T-cell (primary cell): Measurements from ENCODE around the gene ST6GAL1. TPM values are rescaled to one million over a fixed set of nuclear protein-coding genes. Genes with fewer than 3 reads are reported as not detected.
A peak's percentile ranks its signal among the peaks of the same experiment; 100 is the strongest.

Experiments
- ATAC-seq, 4 experiments: fragments of 200-7000 bp in 3 of 4; fragments of 150-1000 bp in 1 of 4; cut with Tn5 transposase; replicated peaks in 1 of 4; 1 replicate in 3 of 4; 2 replicates in 1 of 4; pipeline ENCODE4 v1.10.0; 2021; ENCODE audit warnings: moderate library complexity in 3 of 4, mild to moderate bottlenecking in 2 of 4, moderate number of reproducible peaks in 1 of 4
- CTCF ChIA-PET, 2 donors: fragments of 300-600 bp; sonication (Branson Sonifier 250); formaldehyde crosslinking; loops; one replicate each; lab custom pipeline; 2022; ENCODE audit warnings: antibody characterized with exemption in 2 of 2; lab: Charles Lee
- POLR2A ChIA-PET, 2 donors: fragments of 300-600 bp; sonication (Branson Sonifier 250); formaldehyde crosslinking; loops; one replicate each; lab custom pipeline; 2022; ENCODE audit warnings: antibody characterized with exemption in 2 of 2; lab: Charles Lee
- DNase-seq, 35 experiments: peaks; one replicate each; pipeline versions ENCODE4 v3.0.0 to v3.0.0-alpha.2; 2013 to 2023
- H3K27ac ChIP-seq: one replicate; pipeline ENCODE4 v1.5.1; 2013; ENCODE audit warnings: low read length
- H3K27me3 ChIP-seq, 2 experiments: replicated peaks in 1 of 2; 1 replicate in 1 of 2; 2 replicates in 1 of 2; pipeline versions ENCODE4 v1.6.1 to v1.7.0; 2013; ENCODE audit warnings: low read length in 1 of 2, mixed read lengths in 1 of 2; ENCODE audit not compliant: control insufficient read depth in 2 of 2, insufficient read depth in 2 of 2; ENCODE audit errors: extremely low read depth in 1 of 2
- H3K36me3 ChIP-seq, 2 donors: 1 replicate in 1 of 2; 2 replicates in 1 of 2; pipeline versions ENCODE4 v1.6.1 to v1.7.0; 2013; ENCODE audit warnings: low read length in 1 of 2; ENCODE audit not compliant: control insufficient read depth in 2 of 2, insufficient read depth in 1 of 2; ENCODE audit errors: extremely low read depth in 1 of 2
- H3K4me1 ChIP-seq, 2 experiments: 1 replicate in 1 of 2; 2 replicates in 1 of 2; pipeline versions ENCODE4 v1.6.1 to v1.7.0; 2013; ENCODE audit warnings: low read length in 2 of 2, mixed read lengths in 1 of 2; ENCODE audit not compliant: insufficient read depth in 2 of 2, control insufficient read depth in 1 of 2; ENCODE audit errors: extremely low read depth in 1 of 2
- H3K4me3 ChIP-seq, 2 donors: 1 replicate in 1 of 2; 2 replicates in 1 of 2; pipeline versions ENCODE4 v1.5.1 to v1.7.0; 2013; ENCODE audit warnings: mild to moderate bottlenecking in 2 of 2, low read length in 1 of 2, moderate library complexity in 1 of 2; ENCODE audit not compliant: control insufficient read depth in 1 of 2; ENCODE audit errors: extremely low read depth in 1 of 2
- H3K9me3 ChIP-seq: 2 replicates; pipeline ENCODE4 v1.7.0; 2013
- H3K27ac Mint-ChIP-seq, 2 donors: one replicate each; pipeline ENCODE4 v1.8.0; 2020 to 2021; ENCODE audit warnings: mild to moderate bottlenecking in 2 of 2, mixed read lengths in 2 of 2
- H3K27me3 Mint-ChIP-seq, 2 donors: one replicate each; pipeline ENCODE4 v1.8.0; 2021 to 2022; ENCODE audit warnings: mixed read lengths in 2 of 2
- H3K36me3 Mint-ChIP-seq: one replicate; pipeline ENCODE4 v1.8.0; 2021; ENCODE audit warnings: mixed read lengths
- H3K4me1 Mint-ChIP-seq, 3 donors: one replicate each; pipeline ENCODE4 v1.8.0; 2020 to 2022; ENCODE audit warnings: mixed read lengths in 3 of 3, mild to moderate bottlenecking in 1 of 3
- H3K4me3 Mint-ChIP-seq, 3 donors: one replicate each; pipeline ENCODE4 v1.8.0; 2020 to 2022; ENCODE audit warnings: mild to moderate bottlenecking in 3 of 3, mixed read lengths in 3 of 3, moderate library complexity in 3 of 3
- H3K9me3 Mint-ChIP-seq, 3 donors: one replicate each; pipeline ENCODE4 v1.8.0; 2020 to 2022; ENCODE audit warnings: mixed read lengths in 3 of 3
- WGBS: methylation state at CpG from one replicate; pipeline ENCODE4 v1.1.5; 2013; ENCODE audit warnings: missing lambda C conversion rate; ENCODE audit not compliant: insufficient coverage; 5-methylcytosine and 5-hydroxymethylcytosine counted together
- total RNA-seq, 35 experiments: library from RNA in 6 of 35; stranded (reverse) in 6 of 35; fragments of 120-200 nt in 1 of 35; gene quantifications; one replicate each; pipeline versions ENCODE4 v1.2.1 to v1.2.4 and lab custom pipeline; 2013 to 2026

The ST6GAL1 gene
- total RNA-seq, 5 donors from 2014 or later (not counting 1 experiment from before 2014, with no cell fraction given), result 148 to 237 (median 212) TPM

- ChIA-PET CTCF (interaction anchor here in 1 of 2 donors (0.5 to 1.6 kb wide), 4 partner anchors 9 to 45 kb away, joined by 3 to 6 read pairs (median 4); no protein-coding TSS in a partner anchor), POLR2A (interaction anchor here in 1 of 2 donors (0.6 kb wide), 1 partner anchor 31 kb away, joined by 3 read pairs; no protein-coding TSS in a partner anchor)
- H3K4me3 Mint-ChIP-seq, result no peak overlapping the region
- no peak for DNase-seq
- no CpG with 5 or more reads among the region's 3 CpGs for WGBS
- H3K4me1 Mint-ChIP-seq, result peaks cover 18 to 29% (median 28%) of the 10 kb centered on the region in 3 donors
- no peaks in the 10 kb centered on the region for H3K27me3 Mint-ChIP-seq
- Histone ChIP-seq H3K9me3 (no peaks in the 10 kb centered on the region), H3K4me3 (no peak overlapping the region), H3K4me1 (peaks cover 9 to 14% of the 10 kb centered on the region in 2 experiments), H3K36me3 (no peaks in the 10 kb centered on the region), H3K27ac (no peak overlapping the region), H3K27me3 (no peaks in the 10 kb centered on the region)
- no peak for ATAC-seq
- H3K27ac Mint-ChIP-seq, result no peak overlapping the region
- H3K36me3 Mint-ChIP-seq, result no peaks in the 10 kb centered on the region
- no peaks in the 10 kb centered on the region for H3K9me3 Mint-ChIP-seq
Observed at GRCh38 chr3:187105700-187106099, 175.4 kb downstream of the ST6GAL1 start.

GRCh38 chr3:187107989-187108388, 177.7 kb downstream of the ST6GAL1 start:
- WGBS, result 92% methylated on average over 2 of the region's 3 CpGs
- Histone ChIP-seq H3K27me3 (no peaks in the 10 kb centered on the region), H3K36me3 (no peaks in the 10 kb centered on the region), H3K27ac (no peak overlapping the region), H3K4me3 (no peak overlapping the region), H3K4me1 (peaks cover 0 to 3% of the 10 kb centered on the region in 2 experiments), H3K9me3 (no peaks in the 10 kb centered on the region)
- no peak for DNase-seq
- no peak overlapping the region for H3K4me3 Mint-ChIP-seq
- H3K27ac Mint-ChIP-seq, result no peak overlapping the region
- POLR2A ChIA-PET, result no interaction called here
- no peaks in the 10 kb centered on the region for H3K27me3 Mint-ChIP-seq
- no peaks in the 10 kb centered on the region for H3K36me3 Mint-ChIP-seq
- no peaks in the 10 kb centered on the region for H3K9me3 Mint-ChIP-seq
- no peak for ATAC-seq
- H3K4me1 Mint-ChIP-seq, result peaks cover 7 to 11% (median 11%) of the 10 kb centered on the region in 3 donors
- CTCF ChIA-PET, result interaction anchor here (0.6 to 1.8 kb wide), 3 partner anchors 41 to 57 kb away, joined by 5 to 7 read pairs (median 6); no protein-coding TSS in a partner anchor

GRCh38 chr3:187110156-187110555, 179.8 kb downstream of the ST6GAL1 start:
- Mint-ChIP-seq H3K27ac (no peak overlapping the region), H3K27me3 (no peaks in the 10 kb centered on the region), H3K4me3 (no peak overlapping the region), H3K4me1 (peaks cover 6 to 9% (median 8%) of the 10 kb centered on the region in 3 donors), H3K36me3 (no peaks in the 10 kb centered on the region), H3K9me3 (no peaks in the 10 kb centered on the region)
- DNase-seq (no peak), ATAC-seq (no peak)
- ChIA-PET POLR2A (no interaction called here), CTCF (interaction anchor here (0.5 to 1.7 kb wide), 5 partner anchors 16 to 270 kb away, joined by 3 to 8 read pairs (median 3); no protein-coding TSS in a partner anchor)
- Histone ChIP-seq H3K9me3 (no peaks in the 10 kb centered on the region), H3K27me3 (no peaks in the 10 kb centered on the region), H3K4me3 (no peak overlapping the region), H3K27ac (no peak overlapping the region), H3K4me1 (peaks cover 0 to 4% of the 10 kb centered on the region in 2 experiments), H3K36me3 (no peaks in the 10 kb centered on the region)
- WGBS, result 57% methylated on average over 1 of the region's 1 CpG

GRCh38 chr3:187112934-187113793, 182.8 kb downstream of the ST6GAL1 start:
- ChIA-PET CTCF (interaction anchor here (0.5 to 5.4 kb wide), 47 partner anchors 8 to 1299 kb away, joined by 3 to 186 read pairs (median 5); partner anchors contain the start of gene RPL39L (in 2 of the 2)), POLR2A (interaction anchor here (0.7 to 1.1 kb wide), 2 partner anchors 16 to 76 kb away, joined by 3 read pairs; no protein-coding TSS in a partner anchor)
- Mint-ChIP-seq H3K27me3 (no peaks in the 10 kb centered on the region), H3K36me3 (no peaks in the 10 kb centered on the region), H3K27ac (no peak overlapping the region), H3K9me3 (no peaks in the 10 kb centered on the region), H3K4me3 (no peak overlapping the region), H3K4me1 (peaks cover 6 to 9% (median 6%) of the 10 kb centered on the region in 3 donors)
- WGBS, result 0% methylated on average over 1 of the region's 2 CpGs
- no peak overlapping the region for H3K4me3 ChIP-seq
- DNase-seq (peak in 2 of 35 experiments; percentile 31 to 71), ATAC-seq (peak in 3 of 4 experiments; percentile 52 to 64 (median 58))
- no peak overlapping the region for H3K27ac ChIP-seq
- no peaks in the 10 kb centered on the region for H3K27me3 ChIP-seq
- H3K4me1 ChIP-seq, result peaks cover 0 to 4% of the 10 kb centered on the region in 2 experiments
- no peaks in the 10 kb centered on the region for H3K36me3 ChIP-seq
- no peaks in the 10 kb centered on the region for H3K9me3 ChIP-seq

GRCh38 chr3:187114511-187114910, 184.2 kb downstream of the ST6GAL1 start:
- no peak overlapping the region for H3K27ac Mint-ChIP-seq
- no peak overlapping the region for H3K4me3 Mint-ChIP-seq
- H3K4me1 Mint-ChIP-seq, result peaks cover 6 to 9% (median 6%) of the 10 kb centered on the region in 3 donors
- Histone ChIP-seq H3K9me3 (no peaks in the 10 kb centered on the region), H3K4me1 (peaks cover 0 to 4% of the 10 kb centered on the region in 2 experiments), H3K27ac (no peak overlapping the region), H3K36me3 (no peaks in the 10 kb centered on the region), H3K4me3 (no peak overlapping the region), H3K27me3 (no peaks in the 10 kb centered on the region)
- no peak for ATAC-seq
- H3K36me3 Mint-ChIP-seq, result no peaks in the 10 kb centered on the region
- H3K9me3 Mint-ChIP-seq, result no peaks in the 10 kb centered on the region
- no CpG with 5 or more reads among the region's 2 CpGs for WGBS
- ChIA-PET CTCF (interaction anchor here (0.6 to 5.4 kb wide), 13 partner anchors 9 to 265 kb away, joined by 3 to 186 read pairs (median 18); partner anchors contain the start of gene RPL39L (in 2 of the 2)), POLR2A (no interaction called here)
- DNase-seq, result no peak
- H3K27me3 Mint-ChIP-seq, result no peaks in the 10 kb centered on the region

- WGBS, result 100% methylated on average over 2 of the region's 2 CpGs
- no peak for DNase-seq
- Mint-ChIP-seq H3K27me3 (no peaks in the 10 kb centered on the region), H3K36me3 (peaks cover 7% of the 10 kb centered on the region), H3K9me3 (no peaks in the 10 kb centered on the region), H3K27ac (no peak overlapping the region), H3K4me3 (no peak overlapping the region), H3K4me1 (peaks cover 0 to under 1% (median 0%) of the 10 kb centered on the region in 3 donors)
- CTCF ChIA-PET, result interaction anchor here in 1 of 2 donors (1.3 kb wide), 1 partner anchor 32 kb away, joined by 3 read pairs; no protein-coding TSS in a partner anchor
- POLR2A ChIA-PET, result no interaction called here
- Histone ChIP-seq H3K4me1 (no peaks in the 10 kb centered on the region), H3K27ac (no peak overlapping the region), H3K4me3 (no peak overlapping the region), H3K36me3 (no peaks in the 10 kb centered on the region), H3K27me3 (no peaks in the 10 kb centered on the region), H3K9me3 (no peaks in the 10 kb centered on the region)
- ATAC-seq, result no peak
Observed at GRCh38 chr3:187120326-187120725, 190.0 kb downstream of the ST6GAL1 start.
